OCI-LY1 (cell line): ENCODE measurements around the gene SFMBT2.

ENCODE experiments used
- EZH2 ChIP-seq: fragments of 200-600 bp; sonication (generic), shearing (Covaris generic); IDR thresholded peaks from 2 replicates; pipeline ENCODE4 v1.8.0; 2017; ENCODE audit warnings: borderline replicate concordance, mixed run types, mild to moderate bottlenecking, antibody characterized with exemption, low read length, moderate library complexity, mixed read lengths
- TF ChIP-seq, protein P1 (sequence below): fragments of 200-600 bp; sonication (generic), shearing (Covaris generic); IDR thresholded peaks from 2 replicates; pipeline ENCODE4 v1.5.1; 2017; ENCODE audit warnings: mild to moderate bottlenecking, antibody characterized with exemption, low read length, moderate library complexity, mixed read lengths

DNA sequence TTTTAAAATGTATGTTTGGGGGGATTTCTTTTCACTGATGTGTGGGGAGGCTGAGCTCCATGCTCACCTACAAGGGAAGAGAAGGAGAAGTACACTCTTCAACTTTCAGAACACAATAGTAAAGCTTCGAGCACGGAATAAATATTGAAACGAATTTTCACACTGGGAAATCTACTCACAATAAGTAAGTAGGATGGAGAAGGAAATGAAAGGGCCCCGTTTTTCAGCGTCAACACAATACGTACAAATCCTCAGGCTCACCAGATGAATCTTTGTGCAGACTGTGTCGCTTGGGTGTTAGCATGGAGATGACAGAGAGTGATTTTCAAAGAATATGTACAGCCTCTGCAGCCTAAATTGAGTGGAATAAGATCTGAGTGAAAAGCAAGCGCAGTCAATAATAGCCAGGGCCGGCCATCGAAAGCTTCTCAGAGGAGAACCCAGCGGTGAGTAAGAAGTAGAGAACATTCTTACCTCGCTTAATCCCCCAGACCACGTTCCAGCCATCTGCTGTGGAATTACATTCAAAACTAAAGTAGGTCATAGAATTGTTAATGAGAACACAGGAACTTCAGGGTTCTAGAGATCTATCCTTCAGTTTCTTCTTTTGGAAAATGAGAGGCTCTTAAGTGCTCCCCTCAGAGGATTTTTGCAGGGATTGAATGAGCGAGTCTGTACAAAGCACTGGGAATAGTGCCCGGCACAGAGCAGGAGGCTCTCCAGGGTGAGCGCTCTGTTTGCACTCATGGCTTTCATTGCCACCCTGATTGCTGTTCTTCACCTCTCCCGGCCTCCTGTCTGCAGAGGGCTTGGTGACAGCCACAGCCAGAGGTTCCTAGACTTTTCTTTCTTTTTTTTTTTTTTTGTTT, 292.8 kb downstream of the SFMBT2 start:
- TF ChIP-seq, protein P1, sequence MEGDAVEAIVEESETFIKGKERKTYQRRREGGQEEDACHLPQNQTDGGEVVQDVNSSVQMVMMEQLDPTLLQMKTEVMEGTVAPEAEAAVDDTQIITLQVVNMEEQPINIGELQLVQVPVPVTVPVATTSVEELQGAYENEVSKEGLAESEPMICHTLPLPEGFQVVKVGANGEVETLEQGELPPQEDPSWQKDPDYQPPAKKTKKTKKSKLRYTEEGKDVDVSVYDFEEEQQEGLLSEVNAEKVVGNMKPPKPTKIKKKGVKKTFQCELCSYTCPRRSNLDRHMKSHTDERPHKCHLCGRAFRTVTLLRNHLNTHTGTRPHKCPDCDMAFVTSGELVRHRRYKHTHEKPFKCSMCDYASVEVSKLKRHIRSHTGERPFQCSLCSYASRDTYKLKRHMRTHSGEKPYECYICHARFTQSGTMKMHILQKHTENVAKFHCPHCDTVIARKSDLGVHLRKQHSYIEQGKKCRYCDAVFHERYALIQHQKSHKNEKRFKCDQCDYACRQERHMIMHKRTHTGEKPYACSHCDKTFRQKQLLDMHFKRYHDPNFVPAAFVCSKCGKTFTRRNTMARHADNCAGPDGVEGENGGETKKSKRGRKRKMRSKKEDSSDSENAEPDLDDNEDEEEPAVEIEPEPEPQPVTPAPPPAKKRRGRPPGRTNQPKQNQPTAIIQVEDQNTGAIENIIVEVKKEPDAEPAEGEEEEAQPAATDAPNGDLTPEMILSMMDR, result no peak
- TF ChIP-seq EZH2, result no peak
